GM23248 (cell line): ENCODE data around the gene LTN1.

Experiments used
- EZH2 ChIP-seq: fragments of 200-600 bp; sonication (generic); IDR thresholded peaks from 2 replicates; pipeline ENCODE4 v1.6.1; 2018; ENCODE audit warnings: antibody characterized with exemption, mild to moderate bottlenecking; ENCODE audit not compliant: insufficient read depth, poor library complexity, severe bottlenecking
- EZH2phosphoT487 ChIP-seq: fragments of 200-600 bp; sonication (generic); IDR thresholded peaks from 2 replicates; pipeline ENCODE4 v1.6.1; 2018; ENCODE audit warnings: antibody characterized with exemption, moderate library complexity, mild to moderate bottlenecking, low read depth; ENCODE audit not compliant: insufficient read depth

DNA sequence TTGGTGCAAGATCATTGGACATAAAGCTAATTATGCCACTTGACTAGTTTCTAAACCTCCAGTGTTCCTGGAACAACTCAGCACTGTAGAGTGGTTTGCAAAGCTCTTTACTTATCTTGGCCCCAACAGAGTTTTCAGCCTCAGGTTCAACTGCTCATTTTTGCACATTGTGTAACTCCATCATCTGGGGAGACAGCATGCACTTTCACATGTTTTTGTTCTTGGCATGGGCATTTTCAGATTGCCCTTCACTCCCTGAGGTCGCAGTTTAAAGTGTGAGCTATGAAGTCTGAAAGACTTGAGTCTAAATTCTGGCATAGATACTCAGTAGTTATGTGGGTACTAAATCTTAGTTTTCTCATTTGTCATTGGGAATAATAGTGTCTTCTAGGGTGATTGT, 36.8 kb upstream of the LTN1 start:
- TF ChIP-seq EZH2phosphoT487 (no peak), EZH2 (no peak)
